GM12878 (cell line): ENCODE data around the gene METAP1D. TPM values are rescaled to one million over a fixed set of nuclear protein-coding genes. Genes with fewer than 3 reads are reported as not detected.

Experiments
- ATAC-seq: fragments of 200-7000 bp; cut with Tn5 transposase; 3 replicates; pipeline ENCODE4 v1.9.1; 2020; ENCODE audit warnings: mild to moderate bottlenecking, moderate library complexity
- BruUV-seq: library from RNA; stranded (reverse); fragments of 400-500 nt; replicated peaks from 2 replicates; lab custom pipeline; 2021; lab: Mats Ljungman, UMichigan
- CTCF ChIA-PET: fragments of 300-600 bp; sonication (Branson Sonifier 250); formaldehyde crosslinking; extraction: SDS; loops from one replicate; lab custom pipeline; 2021; ENCODE audit warnings: inconsistent platforms; lab: Yijun Ruan, JAX
- POLR2A ChIA-PET: fragments of 350-600 bp; formaldehyde crosslinking; extraction: SDS; loops from one replicate; lab custom pipeline; 2021; ENCODE audit warnings: inconsistent platforms; lab: Charles Lee
- RAD21 ChIA-PET: fragments of 300-600 bp; sonication (Branson Sonifier 250); formaldehyde crosslinking; loops from one replicate; lab custom pipeline; 2023; ENCODE audit warnings: antibody characterized with exemption; ENCODE audit not compliant: unreplicated experiment; lab: Charles Lee
- SMC1A ChIA-PET: fragments of 300-600 bp; sonication (Branson Sonifier 250); formaldehyde crosslinking; loops from one replicate; lab custom pipeline; 2023; ENCODE audit not compliant: unreplicated experiment, uncharacterized antibody; lab: Charles Lee
- DNase-seq: peaks from one replicate; pipeline ENCODE4 v3.0.0-alpha.2; 2011; ENCODE audit warnings: low read depth, low spot score
- FAIRE-seq: peaks from 3 replicates; lab custom pipeline; 2011; peaks lifted over from hg19 to GRCh38; lab: Jason Lieb, UNC
- H2AFZ ChIP-seq: 2 replicates; pipeline ENCODE4 v1.6.0; 2011; ENCODE audit warnings: low read depth, low read length, control low read depth; ENCODE audit not compliant: control insufficient read depth
- H3K27ac ChIP-seq: 2 replicates; pipeline ENCODE4 v1.5.1; 2011; ENCODE audit warnings: control low read depth; ENCODE audit not compliant: control insufficient read depth, insufficient read depth
- H3K27me3 ChIP-seq, 2 experiments: replicated peaks in 1 of 2; 2 replicates each; pipeline versions ENCODE4 v1.6.0 to v1.6.1; 2011; ENCODE audit warnings: low read length in 1 of 2; ENCODE audit not compliant: control insufficient read depth in 2 of 2, insufficient read depth in 2 of 2
- H3K36me3 ChIP-seq, 2 experiments: 2 replicates each; pipeline ENCODE4 v1.5.1; 2011; ENCODE audit warnings: low read length in 1 of 2; ENCODE audit not compliant: control insufficient read depth in 2 of 2, insufficient read depth in 2 of 2
- H3K4me1 ChIP-seq: 2 replicates; pipeline ENCODE4 v1.6.1; 2011; ENCODE audit warnings: mild to moderate bottlenecking, low read length, moderate library complexity, mixed read lengths; ENCODE audit not compliant: control insufficient read depth, insufficient read depth
- H3K4me2 ChIP-seq: 2 replicates; pipeline ENCODE4 v1.6.0; 2011; ENCODE audit warnings: control low read depth; ENCODE audit not compliant: control insufficient read depth, insufficient read depth
- H3K4me3 ChIP-seq: fragments of 200-600 bp; sonication (generic); 2 replicates; pipeline ENCODE4 v1.5.1; 2016
- H3K79me2 ChIP-seq: 2 replicates; pipeline ENCODE4 v1.6.0; 2011; ENCODE audit warnings: low read length; ENCODE audit not compliant: control insufficient read depth, insufficient read depth
- H3K9ac ChIP-seq: 2 replicates; pipeline ENCODE4 v1.8.0; 2011; ENCODE audit warnings: low read length, control low read depth, mixed read lengths; ENCODE audit not compliant: control insufficient read depth, insufficient read depth
- H3K9me3 ChIP-seq: replicated peaks from 3 replicates; pipeline ENCODE4 v1.5.1; 2011; ENCODE audit warnings: mild to moderate bottlenecking, low read length; ENCODE audit not compliant: control insufficient read depth, insufficient read depth
- H4K20me1 ChIP-seq: 2 replicates; pipeline ENCODE4 v1.6.0; 2011; ENCODE audit not compliant: control insufficient read depth, insufficient read depth
- E2F4 ChIP-seq: IDR thresholded peaks from 2 replicates; pipeline ENCODE4 v1.6.1; 2012; ENCODE audit warnings: low read depth, low read length, improper control_type of control experiment
- ELK1 ChIP-seq: IDR thresholded peaks from 2 replicates; pipeline ENCODE4 v1.6.1; 2012; ENCODE audit warnings: low read depth, low read length, improper control_type of control experiment
- FOS ChIP-seq: IDR thresholded peaks from 3 replicates; pipeline ENCODE4 v1.6.1; 2011; ENCODE audit warnings: borderline replicate concordance; ENCODE audit not compliant: insufficient read length; ENCODE audit errors: extremely low read depth
- HSF1 ChIP-seq: fragments of 150-350 bp; IDR thresholded peaks from 2 replicates; pipeline ENCODE4 v1.6.1; 2014; ENCODE audit warnings: mild to moderate bottlenecking, low read depth, low read length
- IRF3 ChIP-seq: fragments of 450-650 bp; IDR thresholded peaks from 2 replicates; pipeline ENCODE4 v1.6.1; 2014; ENCODE audit warnings: mild to moderate bottlenecking
- JUND ChIP-seq: IDR thresholded peaks from 2 replicates; pipeline ENCODE4 v1.6.1; 2012; ENCODE audit warnings: low read depth, mild to moderate bottlenecking, low read length, improper control_type of control experiment, moderate library complexity
- MEF2A ChIP-seq: IDR thresholded peaks from 2 replicates; pipeline ENCODE4 v1.6.1; 2011; ENCODE audit warnings: low read depth, mild to moderate bottlenecking, low read length, moderate library complexity; ENCODE audit not compliant: insufficient read depth
- MYB ChIP-seq: fragments of 150-350 bp; IDR thresholded peaks from 2 replicates; pipeline ENCODE4 v1.6.1; 2014; ENCODE audit warnings: mild to moderate bottlenecking, low read depth, low read length, borderline replicate concordance
- NFXL1 ChIP-seq: fragments of 450-650 bp; IDR thresholded peaks from 2 replicates; pipeline ENCODE4 v1.6.1; 2017; ENCODE audit warnings: antibody characterized with exemption, mild to moderate bottlenecking, borderline replicate concordance
- POLR2AphosphoS2 ChIP-seq: IDR thresholded peaks from 2 replicates; pipeline ENCODE4 v1.6.1; 2011; ENCODE audit warnings: low read depth, mild to moderate bottlenecking, low read length, improper control_type of control experiment, moderate library complexity
- POU2F2 ChIP-seq: IDR thresholded peaks from 3 replicates; pipeline ENCODE4 v1.6.1; 2011; ENCODE audit warnings: low read depth, mild to moderate bottlenecking, low read length, borderline replicate concordance
- RCOR1 ChIP-seq: conservative IDR thresholded peaks from 2 replicates; pipeline ENCODE4 v1.6.1; 2012; ENCODE audit warnings: low read depth, low read length, improper control_type of control experiment
- SMAD1 ChIP-seq: fragments of 450-650 bp; IDR thresholded peaks from 2 replicates; pipeline ENCODE4 v1.6.1; 2018; ENCODE audit warnings: mild to moderate bottlenecking, low read depth; ENCODE audit not compliant: partially characterized antibody
- ZBTB4 ChIP-seq: fragments of 450-650 bp; formaldehyde crosslinking; IDR thresholded peaks from 2 replicates; pipeline ENCODE4 v1.4.0; 2022; ENCODE audit warnings: mild to moderate bottlenecking, moderate library complexity
- ZNF217 ChIP-seq: fragments of 450-650 bp; IDR thresholded peaks from 2 replicates; pipeline ENCODE4 v1.6.1; 2017; ENCODE audit warnings: antibody characterized with exemption, mild to moderate bottlenecking
- WGBS: methylation state at CpG from one replicate; pipeline ENCODE4 v1.1.6; 2016; ENCODE audit warnings: low lambda C conversion rate; ENCODE audit not compliant: insufficient replicate concordance, insufficient coverage; ENCODE audit errors: missing lambda C conversion rate; 5-methylcytosine and 5-hydroxymethylcytosine counted together
- in situ Hi-C: fragments of 300-500 bp; cut with MboI; formaldehyde crosslinking; loops from 9 replicates; pipeline ENCODE4 v1.14.3; 2018; ENCODE audit warnings: mixed read lengths
- intact Hi-C: fragments of 100-400 bp; cut with micrococcal nuclease; formaldehyde crosslinking; loops from one replicate; pipeline ENCODE4 v1.14.2; 2022; ENCODE audit not compliant: unreplicated experiment
- polyA plus RNA-seq, 11 experiments: library from polyadenylated mRNA; depleted of rRNA in 4 of 11; unstranded in 6 of 11; stranded (reverse) in 5 of 11; fragments of >200 nt; fragmentation: Nextera tagmentation in 4 of 11; fragmentation: Illumina TruSeq in 1 of 11; extraction: Ambion mirVana in 4 of 11; extraction: Trizol in 1 of 11; gene quantifications; 1 replicate in 1 of 11; 2 replicates in 10 of 11; pipeline versions ENCODE4 v1.2.1 to v1.2.3, GENCODE V29; 2011 to 2016; ENCODE audit warnings: inconsistent platforms in 2 of 11, missing spikeins in 2 of 11, low read depth in 1 of 11
- total RNA-seq, 4 experiments: library from RNA; depleted of rRNA in 3 of 4; stranded (reverse); fragments of >200 nt in 3 of 4; fragmentation: Illumina TruSeq in 1 of 4; extraction: Trizol in 1 of 4; gene quantifications; 2 replicates each; pipeline versions ENCODE4 v1.2.1 to v1.2.3, GENCODE V29; 2013 to 2021

METAP1D gene
- total and polyA plus RNA-seq, 10 of the 15 experiments (the other 5 are each of a cell fraction or from before 2014, with no cell fraction given), result 4.5 to 12.1 (median 7.8) TPM

- in situ Hi-C loops (no loop called here), intact Hi-C loops (no loop called here)
- Histone ChIP-seq H3K36me3 (no peaks in the 10 kb centered on the region), H3K27me3 (peaks cover 35 to 58% of the 10 kb centered on the region in 2 experiments), H3K9ac (no peak overlapping the region), H3K4me3 (no peak overlapping the region), H3K4me2 (no peak overlapping the region), H3K4me1 (peaks cover 13% of the 10 kb centered on the region), H3K9me3 (no peaks in the 10 kb centered on the region), H4K20me1 (peaks cover 6% of the 10 kb centered on the region; the same call in 1 of the 2 replicates), H3K79me2 (no peaks in the 10 kb centered on the region), H2AFZ (no peak overlapping the region), H3K27ac (no peak overlapping the region)
- WGBS, result 43% methylated on average over 18 of the region's 19 CpGs
- SMC1A ChIA-PET, result no interaction called here
- POLR2A ChIA-PET, result interaction anchor here (0.7 kb wide), 1 partner anchor 216 kb away, joined by 3 read pairs; no protein-coding TSS in a partner anchor
- CTCF ChIA-PET, result interaction anchor here (0.8 kb wide), 1 partner anchor 10 kb away, joined by 3 read pairs; the partner anchor contains the start of gene DLX2
- FAIRE-seq, result no peak
- DNase-seq, result no peak
- no peak for ATAC-seq
- RAD21 ChIA-PET, result no interaction called here
- BruUV-seq, result no TSS peak
- TF ChIP-seq E2F4 (no peak), HSF1 (no peak), ELK1 (no peak), FOS (no peak), POU2F2 (no peak), ZBTB4 (CRISPR knock-in tag) (no peak), POLR2AphosphoS2 (no peak), MEF2A (no peak), ZNF217 (no peak), NFXL1 (no peak), JUND (no peak), RCOR1 (no peak), SMAD1 (no peak), MYB (no peak), IRF3 (no peak)
These were observed 93.1 kb downstream of the METAP1D start for GRCh38 chr2:172092716-172093415.
